MM.1S (cell line): Measurements from ENCODE around the gene PIK3R2.

Experiments used
- CTCF ChIP-seq: fragments of 300-600 bp; sonication (generic); IDR thresholded peaks from 2 replicates; pipeline ENCODE4 v1.5.1; 2016; ENCODE audit warnings: antibody characterized with exemption, low read length, mixed read lengths
- EZH2phosphoT487 ChIP-seq: fragments of 300-600 bp; sonication (generic); IDR thresholded peaks from 2 replicates; pipeline ENCODE4 v1.6.1; 2018; ENCODE audit warnings: antibody characterized with exemption, low read length

- no peak for TF ChIP-seq CTCF
- TF ChIP-seq EZH2phosphoT487, result no peak
Measured at GRCh38 chr19:18144361-18144760, 8.6 kb upstream of the PIK3R2 start.
